SIG-M5 treated with dmso at 0.1 percent for 504 hours (cell line): Measurements from ENCODE around the gene DEFB114.

ENCODE experiments used
- DNase-seq: peaks from one replicate; lab custom pipeline; 2025; ENCODE audit not compliant: unreplicated experiment; lab: John Stamatoyannopoulos, UW

DEFB114 gene

GRCh38 chr6:49937017-49937416 is 26.9 kb downstream of the DEFB114 start:
- no peak for DNase-seq

GRCh38 chr6:49935387-49935786 is 28.6 kb downstream of the DEFB114 start:
- no peak for DNase-seq

- no peak for DNase-seq
These were observed 29.2 kb downstream of the DEFB114 start for GRCh38 chr6:49934770-49935169.

GRCh38 chr6:49933526-49933925 is 30.4 kb downstream of the DEFB114 start:
- DNase-seq, result no peak

- DNase-seq, result no peak
These were observed 34.6 kb downstream of the DEFB114 start for GRCh38 chr6:49929340-49929739.

GRCh38 chr6:49923826-49924225 is 40.1 kb downstream of the DEFB114 start:
- DNase-seq, result no peak

GRCh38 chr6:49919935-49920644 is 43.9 kb downstream of the DEFB114 start:
- DNase-seq, result no peak

- no peak for DNase-seq
These were observed 44.7 kb downstream of the DEFB114 start for GRCh38 chr6:49919261-49919660.

- DNase-seq, result no peak
These were observed 45.2 kb downstream of the DEFB114 start for GRCh38 chr6:49918787-49919186.

- no peak for DNase-seq
These were observed 48.9 kb downstream of the DEFB114 start for GRCh38 chr6:49915035-49915434.

- no peak for DNase-seq
These were observed 50.2 kb downstream of the DEFB114 start for GRCh38 chr6:49913636-49914375.

- no peak for DNase-seq
These were observed 51.8 kb downstream of the DEFB114 start for GRCh38 chr6:49912196-49912595.

- DNase-seq, result no peak
These were observed 52.7 kb downstream of the DEFB114 start for GRCh38 chr6:49911252-49911651.
